ENCODE measurements around the gene COL13A1. TPM values are rescaled to one million over a fixed set of nuclear protein-coding genes. Genes with fewer than 3 reads are reported as not detected.

The COL13A1 gene
- polyA plus RNA-seq, 1 experiment: 11.9 TPM

DNA sequence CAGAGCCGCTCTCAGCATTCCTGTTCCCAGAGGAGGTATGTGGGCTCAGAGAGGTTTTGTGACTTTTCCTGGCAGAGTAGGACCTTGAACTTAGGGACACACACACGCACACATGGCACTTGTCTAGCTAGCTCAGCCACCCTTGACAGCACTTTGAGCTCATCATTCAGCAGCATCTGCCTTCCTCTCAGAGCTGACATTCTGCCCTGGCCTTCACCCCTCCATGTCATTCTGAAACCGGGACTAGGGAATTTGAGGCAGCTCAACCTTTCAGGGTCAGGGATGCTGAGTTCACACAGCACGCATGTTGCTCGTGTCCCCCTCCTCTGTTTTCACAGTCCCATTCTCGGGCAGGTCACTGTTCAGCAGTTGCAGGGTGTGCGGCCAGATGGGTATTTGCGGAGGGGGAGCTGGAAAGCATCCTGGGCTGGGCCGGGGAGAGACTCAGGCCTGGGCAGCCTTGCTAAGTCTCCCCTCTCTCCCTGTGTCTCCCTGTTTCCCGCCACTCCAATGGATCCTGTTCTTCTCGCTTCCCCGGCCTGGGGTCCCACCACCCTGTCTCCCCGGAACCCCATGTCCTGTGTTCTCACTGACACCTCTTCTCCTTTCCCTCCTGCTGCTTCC lies 78.0 kb downstream of the COL13A1 start:
- Histone ChIP-seq H3K27me3 (ENCODE audit: control insufficient read depth, insufficient read depth, low read length) (no peaks in the 10 kb centered on the region), H3K4me3 (ENCODE audit: low read depth, low read length) (no peak overlapping the region), H3K36me3 (ENCODE audit: control insufficient read depth, insufficient read depth, low read length) (peaks cover 1% of the 10 kb centered on the region)
- no peak for DNase-seq (ENCODE audit: low read depth)
- TF ChIP-seq, protein P1, sequence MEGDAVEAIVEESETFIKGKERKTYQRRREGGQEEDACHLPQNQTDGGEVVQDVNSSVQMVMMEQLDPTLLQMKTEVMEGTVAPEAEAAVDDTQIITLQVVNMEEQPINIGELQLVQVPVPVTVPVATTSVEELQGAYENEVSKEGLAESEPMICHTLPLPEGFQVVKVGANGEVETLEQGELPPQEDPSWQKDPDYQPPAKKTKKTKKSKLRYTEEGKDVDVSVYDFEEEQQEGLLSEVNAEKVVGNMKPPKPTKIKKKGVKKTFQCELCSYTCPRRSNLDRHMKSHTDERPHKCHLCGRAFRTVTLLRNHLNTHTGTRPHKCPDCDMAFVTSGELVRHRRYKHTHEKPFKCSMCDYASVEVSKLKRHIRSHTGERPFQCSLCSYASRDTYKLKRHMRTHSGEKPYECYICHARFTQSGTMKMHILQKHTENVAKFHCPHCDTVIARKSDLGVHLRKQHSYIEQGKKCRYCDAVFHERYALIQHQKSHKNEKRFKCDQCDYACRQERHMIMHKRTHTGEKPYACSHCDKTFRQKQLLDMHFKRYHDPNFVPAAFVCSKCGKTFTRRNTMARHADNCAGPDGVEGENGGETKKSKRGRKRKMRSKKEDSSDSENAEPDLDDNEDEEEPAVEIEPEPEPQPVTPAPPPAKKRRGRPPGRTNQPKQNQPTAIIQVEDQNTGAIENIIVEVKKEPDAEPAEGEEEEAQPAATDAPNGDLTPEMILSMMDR (IDR thresholded peaks at IDR 0.05; ENCODE audit: insufficient read depth, low read depth, low read length): no peak
- POLR2A ChIA-PET: no interaction called here
- CTCF ChIA-PET: interaction anchor here (1.6 to 2.1 kb wide), 3 partner anchors 8 to 79 kb away, joined by 4 to 5 read pairs (median 4); no protein-coding TSS in a partner anchor

DNA sequence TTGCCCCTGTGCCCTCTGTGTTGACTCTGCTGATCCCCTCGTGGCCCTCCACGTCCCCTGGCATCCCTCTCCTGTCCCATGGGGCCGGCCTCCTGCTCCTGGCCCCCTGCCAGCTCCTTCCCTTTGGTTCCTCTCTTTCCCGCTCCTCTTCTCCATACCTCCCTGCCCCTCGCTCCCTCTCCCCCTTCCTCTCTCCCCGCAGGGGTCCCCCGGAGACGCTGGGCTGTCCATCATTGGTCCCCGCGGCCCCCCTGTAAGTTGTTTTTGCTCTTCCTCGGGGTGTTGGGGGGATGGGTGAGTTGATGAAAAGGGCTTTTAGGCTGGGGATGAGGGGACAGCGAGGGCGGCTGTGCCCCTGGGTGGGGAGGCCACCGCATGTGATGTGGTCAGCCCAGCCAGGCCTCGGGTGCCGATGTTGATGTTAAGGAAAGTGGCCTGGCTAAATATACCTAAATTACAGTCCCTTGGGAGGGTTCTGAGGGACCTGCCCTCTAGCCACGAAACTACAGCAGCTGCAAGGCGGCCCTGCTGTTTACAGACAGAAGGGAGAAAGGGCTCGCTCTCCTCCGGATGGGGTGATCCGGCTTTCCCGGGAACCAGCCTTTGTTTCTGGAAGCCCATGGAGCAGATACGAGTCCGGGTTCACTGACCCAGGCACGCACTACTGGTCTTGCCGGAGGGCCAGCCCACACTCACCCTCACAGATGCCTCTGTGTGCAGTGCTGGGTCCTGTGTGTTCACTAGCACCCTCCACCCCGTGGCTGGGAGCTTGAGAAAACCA lies 78.8 kb downstream of the COL13A1 start:
- Histone ChIP-seq H3K36me3 (ENCODE audit: control insufficient read depth, insufficient read depth, low read length) (peaks cover 1% of the 10 kb centered on the region), H3K4me3 (ENCODE audit: low read depth, low read length) (no peak overlapping the region), H3K27me3 (ENCODE audit: control insufficient read depth, insufficient read depth, low read length) (no peaks in the 10 kb centered on the region)
- CTCF ChIA-PET: interaction anchor here (1.8 kb wide), 1 partner anchor 80 kb away, joined by 4 read pairs; no protein-coding TSS in a partner anchor
- POLR2A ChIA-PET: no interaction called here
- DNase-seq (ENCODE audit: low read depth): no peak
- TF ChIP-seq, protein P1 (IDR thresholded peaks at IDR 0.05; ENCODE audit: insufficient read depth, low read depth, low read length): no peak

DNA sequence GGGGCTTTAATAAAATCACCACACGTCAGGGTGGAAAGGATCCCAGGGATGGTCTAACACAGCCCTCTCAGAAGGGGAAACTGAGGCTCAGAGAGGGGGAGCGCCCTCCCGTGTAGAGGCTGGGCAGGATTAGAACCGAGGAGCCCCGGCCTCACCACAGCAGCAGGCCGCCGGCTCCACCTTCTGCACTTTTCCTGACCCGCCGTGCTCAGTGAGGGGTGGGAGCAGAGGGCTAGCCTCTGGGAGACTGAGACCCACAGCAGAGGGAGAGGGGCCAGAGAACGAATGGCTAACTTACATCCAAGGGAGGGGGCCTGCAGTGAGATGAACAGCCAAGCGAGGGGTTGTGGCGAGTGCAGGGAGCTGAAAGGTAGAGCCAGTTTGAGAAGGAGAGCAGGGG lies 79.5 kb downstream of the COL13A1 start:
- TF ChIP-seq, protein P1 (IDR thresholded peaks at IDR 0.05; ENCODE audit: insufficient read depth, low read depth, low read length): no peak
- peaks cover 1% of the 10 kb centered on the region for H3K36me3 ChIP-seq (ENCODE audit: control insufficient read depth, insufficient read depth, low read length)
- no peaks in the 10 kb centered on the region for H3K27me3 ChIP-seq (ENCODE audit: control insufficient read depth, insufficient read depth, low read length)
- DNase-seq (ENCODE audit: low read depth): no peak
- ChIA-PET CTCF (no interaction called here), POLR2A (no interaction called here)
- H3K4me3 ChIP-seq (ENCODE audit: low read depth, low read length): no peak overlapping the region

DNA sequence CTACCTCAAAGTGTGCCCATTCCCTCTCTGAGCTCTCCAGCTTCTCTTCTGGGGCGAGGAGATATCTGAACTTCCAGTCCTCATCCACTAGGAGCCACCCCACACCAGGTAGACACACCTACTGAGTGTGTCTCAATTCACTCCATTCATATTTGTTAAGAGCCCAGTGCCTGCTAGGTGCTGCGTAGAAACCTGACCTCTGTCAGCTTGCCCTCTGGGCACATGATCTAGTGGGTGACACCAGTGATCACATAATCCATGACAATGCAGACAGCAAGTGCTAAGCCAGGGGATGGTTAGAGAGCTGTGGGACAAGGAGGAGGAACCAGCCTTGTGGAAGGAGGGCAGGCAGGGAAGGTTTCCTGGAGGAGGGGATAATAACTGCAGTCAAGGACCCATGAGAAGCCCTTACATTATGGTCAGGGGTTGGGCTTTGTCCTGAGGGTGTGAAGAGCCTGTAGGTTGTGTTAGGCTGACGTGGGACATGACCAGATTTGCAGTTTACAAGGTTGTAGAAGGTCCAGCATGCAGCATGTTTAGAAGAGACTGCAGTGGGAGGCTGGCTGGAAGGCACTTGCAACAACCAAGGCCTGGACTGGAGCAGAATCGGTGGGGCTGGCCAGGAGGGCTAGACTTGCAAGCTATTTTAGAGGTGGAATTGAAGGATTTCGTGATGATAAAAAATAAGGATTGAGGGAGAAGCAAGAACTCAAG lies 81.8 kb downstream of the COL13A1 start:
- Histone ChIP-seq H3K4me3 (ENCODE audit: low read depth, low read length) (no peak overlapping the region), H3K36me3 (ENCODE audit: control insufficient read depth, insufficient read depth, low read length) (no peaks in the 10 kb centered on the region; the same call in 1 of the 2 replicates), H3K27me3 (ENCODE audit: control insufficient read depth, insufficient read depth, low read length) (no peaks in the 10 kb centered on the region)
- TF ChIP-seq, protein P1 (IDR thresholded peaks at IDR 0.05; ENCODE audit: insufficient read depth, low read depth, low read length): no peak
- ChIA-PET POLR2A (no interaction called here), CTCF (interaction anchor here (0.7 to 1.9 kb wide), 5 partner anchors 13 to 55 kb away, joined by 3 to 8 read pairs (median 3); no protein-coding TSS in a partner anchor)
- no peak for DNase-seq (ENCODE audit: low read depth)

DNA sequence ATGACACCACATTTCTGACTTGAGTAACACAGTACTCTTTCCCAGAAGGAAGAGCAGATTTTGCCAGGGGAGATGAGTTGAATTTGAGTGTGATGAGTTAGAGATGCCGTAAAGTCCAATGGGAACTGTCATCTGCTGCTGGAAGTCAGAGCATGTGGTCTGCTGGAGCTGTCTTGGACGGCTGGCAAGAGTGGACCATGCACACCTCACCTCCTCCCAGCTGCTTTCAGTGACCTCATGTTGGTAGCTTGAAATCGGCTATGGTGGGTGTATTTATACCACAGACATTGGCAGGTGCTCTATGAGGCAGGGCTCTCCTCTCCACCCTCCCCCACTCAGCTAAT lies 82.3 kb downstream of the COL13A1 start:
- no peaks in the 10 kb centered on the region; the same call in 1 of the 2 replicates for H3K36me3 ChIP-seq (ENCODE audit: control insufficient read depth, insufficient read depth, low read length)
- H3K4me3 ChIP-seq (ENCODE audit: low read depth, low read length): no peak overlapping the region
- POLR2A ChIA-PET: no interaction called here
- TF ChIP-seq, protein P1 (IDR thresholded peaks at IDR 0.05; ENCODE audit: insufficient read depth, low read depth, low read length): no peak
- no peaks in the 10 kb centered on the region for H3K27me3 ChIP-seq (ENCODE audit: control insufficient read depth, insufficient read depth, low read length)
- DNase-seq (ENCODE audit: low read depth): no peak
- CTCF ChIA-PET: interaction anchor here (0.7 to 1.8 kb wide), 3 partner anchors 13 to 30 kb away, joined by 3 to 5 read pairs (median 3); no protein-coding TSS in a partner anchor

All from BJ (cell line).